AG08395 (cell line): ENCODE data around the gene SASH1.

ENCODE experiments used
- DNase-seq: peaks from one replicate; pipeline ENCODE4 v3.0.0; 2012; ENCODE audit warnings: mixed read lengths, low spot score

The SASH1 gene

DNA sequence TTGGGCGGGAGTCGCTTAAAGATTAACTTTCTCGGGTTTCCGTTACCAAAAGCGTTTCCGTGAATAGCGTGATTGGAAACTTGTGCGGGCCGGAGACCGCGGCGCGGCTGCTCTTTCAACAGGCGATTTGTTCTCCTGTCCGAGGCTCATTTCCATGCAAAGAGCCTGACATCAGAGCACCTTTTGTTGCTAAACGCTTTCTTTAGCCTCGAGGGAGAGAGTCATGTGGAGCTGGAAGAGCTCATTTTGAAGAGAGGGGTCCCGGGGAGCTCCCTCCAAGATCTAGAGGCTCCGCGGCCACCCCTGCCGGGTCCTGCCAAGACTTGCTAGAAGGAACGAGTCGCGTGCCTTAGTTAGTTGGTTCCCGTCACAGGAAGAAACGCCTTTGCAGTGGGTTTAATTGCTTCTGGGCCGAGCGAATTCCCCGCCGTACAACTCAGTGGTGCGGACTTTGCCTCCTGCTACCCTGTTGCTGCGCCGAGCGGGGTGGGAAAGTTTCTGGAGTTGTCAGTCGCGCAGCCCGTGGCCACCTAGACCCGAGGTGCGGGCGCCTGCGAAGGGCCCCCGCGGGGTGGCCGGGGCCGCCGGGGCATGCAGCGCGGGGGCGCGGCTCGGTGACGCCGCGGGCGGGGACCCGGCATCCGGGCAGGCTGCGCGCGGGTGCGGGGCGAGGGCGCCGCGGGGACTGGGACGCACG lies at the start of gene SASH1:
SASH1 (plus strand) TSS at position 489 of the 697 bp plus-strand sequence. CDS start 230 bp downstream, outside the sequence.
- DNase-seq: peak; percentile 52

DNA sequence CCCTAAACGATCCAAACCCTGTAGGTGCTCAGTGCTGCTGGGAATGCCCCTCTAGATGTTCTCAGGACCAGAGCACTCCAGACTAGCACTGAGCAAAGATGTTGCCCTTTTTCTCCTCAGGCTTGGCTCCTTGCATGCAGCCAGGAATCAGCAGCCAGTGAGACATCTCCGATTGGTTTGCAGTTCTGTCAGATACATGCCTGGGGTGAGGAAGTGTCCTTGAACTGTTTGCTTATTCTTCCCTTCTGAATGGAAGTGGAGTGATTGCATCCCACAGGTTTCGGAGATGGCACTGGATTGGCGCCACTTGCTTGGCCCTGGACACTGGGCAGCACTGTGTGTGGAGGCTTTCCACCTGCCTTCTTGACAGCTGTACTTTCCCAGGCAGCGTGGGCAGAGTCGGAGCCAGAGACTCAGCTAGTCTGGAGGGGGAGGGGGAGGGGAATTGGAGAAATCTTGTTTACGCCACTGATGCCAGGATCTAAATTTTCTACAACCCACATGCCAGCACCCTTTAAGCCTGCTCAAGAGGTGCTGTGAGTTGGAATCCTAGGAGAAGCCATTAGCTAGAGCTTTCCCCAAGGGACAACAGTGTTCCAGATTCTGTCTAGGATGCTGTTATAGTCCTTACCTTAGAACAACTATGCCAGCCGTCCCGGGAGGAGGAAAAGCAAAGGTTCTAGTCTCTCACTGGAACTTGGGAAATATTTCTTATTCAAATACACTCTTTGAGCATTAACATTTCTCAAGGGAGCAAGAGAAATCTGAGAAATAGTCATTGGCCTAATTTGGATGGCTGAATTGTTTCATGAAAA lies 49.2 kb upstream of the SASH1 start:
- DNase-seq: no peak

DNA sequence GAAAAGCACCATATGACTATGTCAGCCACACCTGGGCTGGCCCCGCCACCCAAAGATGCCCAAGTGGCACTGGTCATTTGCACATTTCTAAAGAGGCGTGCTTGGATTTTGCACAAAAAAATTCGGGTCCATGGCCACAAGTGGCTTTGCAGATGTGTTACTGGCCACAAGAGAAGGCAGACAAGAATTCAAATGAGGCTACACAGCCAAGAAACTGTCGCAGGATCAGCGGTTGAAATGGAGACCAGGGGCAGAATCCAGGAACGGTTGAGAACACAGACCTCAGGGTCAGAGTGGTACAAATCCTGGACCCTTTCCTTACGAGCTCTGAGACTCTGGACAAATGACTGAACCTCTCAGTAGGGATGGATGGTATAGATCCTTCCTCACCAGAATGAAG lies 48.6 kb upstream of the SASH1 start:
- DNase-seq: no peak

DNA sequence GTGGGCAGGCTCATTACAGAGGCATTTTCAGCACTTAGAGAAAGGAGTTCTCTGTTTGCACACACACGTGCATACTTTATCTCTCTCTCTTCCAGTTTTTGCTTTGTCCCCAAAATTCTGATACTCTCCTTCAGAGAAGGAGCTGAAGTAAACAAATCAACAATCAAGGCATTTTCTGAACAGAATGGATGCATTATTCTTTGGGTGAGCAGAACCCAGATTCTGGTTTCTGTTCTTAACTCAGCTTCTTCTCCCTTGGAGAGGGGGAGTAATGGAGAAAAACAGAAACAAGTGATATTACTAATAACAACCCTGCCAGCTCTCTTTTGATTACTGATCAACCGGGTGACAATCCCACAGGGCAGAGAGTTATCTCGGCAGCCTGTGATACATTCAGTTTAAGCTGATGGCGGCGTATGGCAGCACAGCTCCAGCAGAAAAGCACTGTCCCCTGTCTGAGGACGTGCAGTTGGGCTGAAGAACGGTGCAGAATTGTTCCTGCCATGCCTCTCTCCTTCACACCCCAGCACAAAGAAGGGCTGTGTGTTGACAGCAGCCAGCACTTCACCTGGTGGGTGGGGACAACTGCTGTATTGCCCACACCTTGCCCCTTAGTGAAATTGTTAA lies 47.3 kb upstream of the SASH1 start:
- no peak for DNase-seq

DNA sequence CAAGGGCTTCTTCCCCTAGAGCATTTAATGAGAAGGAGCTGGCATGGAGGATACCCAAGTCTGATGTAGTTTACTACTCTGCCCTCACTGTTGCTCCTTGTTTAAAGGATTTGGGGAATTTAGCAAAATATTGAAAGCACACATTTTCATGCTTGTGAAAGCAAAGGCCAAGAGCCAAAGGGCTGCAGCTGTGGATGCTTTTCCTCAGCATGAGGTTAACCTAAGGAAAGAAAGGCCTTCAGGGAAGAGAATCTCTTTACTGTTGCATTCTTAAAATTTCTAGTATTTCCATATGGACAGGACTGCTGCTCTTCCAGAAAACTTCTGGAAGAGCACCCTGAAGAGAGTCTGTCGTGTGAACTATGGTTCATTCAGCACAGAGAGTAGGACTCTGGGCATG lies 45.9 kb upstream of the SASH1 start:
- no peak for DNase-seq

DNA sequence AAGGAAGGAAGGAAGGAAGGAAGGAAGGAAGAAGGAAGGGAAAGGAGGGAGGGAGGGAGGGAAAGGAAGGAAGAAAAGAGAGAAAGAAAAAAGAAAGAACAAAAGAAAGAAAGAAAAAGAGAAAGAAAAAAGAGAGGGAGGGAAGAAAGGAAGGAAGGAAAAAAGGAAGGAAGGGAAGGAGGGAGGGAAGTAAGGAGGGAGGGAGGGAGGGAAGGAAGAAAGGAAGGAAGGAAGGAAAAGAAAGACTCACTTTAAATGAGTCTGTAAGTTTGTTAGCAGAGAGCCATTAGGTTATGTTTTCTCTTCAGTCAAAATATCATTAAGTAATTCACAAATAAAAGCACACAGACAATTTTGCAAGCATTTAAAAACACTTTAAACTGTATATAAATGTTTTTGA lies 44.0 kb upstream of the SASH1 start:
- no peak for DNase-seq

DNA sequence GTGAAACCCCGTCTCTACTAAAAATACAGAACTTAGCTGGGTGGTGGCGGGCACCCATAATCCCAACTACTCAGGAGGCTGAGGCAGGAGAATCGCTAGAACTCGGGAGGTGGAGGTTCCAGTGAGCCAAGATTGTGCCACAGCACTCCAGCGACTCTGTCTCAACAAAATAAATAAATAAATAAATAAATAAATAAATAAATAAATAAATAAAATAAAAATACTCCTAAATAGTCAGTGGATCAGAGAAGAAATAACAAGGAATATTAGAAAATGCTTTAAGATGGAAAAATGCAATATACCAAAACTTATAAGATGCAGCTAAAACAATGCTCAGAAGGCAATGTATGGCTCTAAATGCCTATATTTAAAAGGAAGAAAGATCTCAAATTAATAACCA lies 39.0 kb upstream of the SASH1 start:
- no peak for DNase-seq

DNA sequence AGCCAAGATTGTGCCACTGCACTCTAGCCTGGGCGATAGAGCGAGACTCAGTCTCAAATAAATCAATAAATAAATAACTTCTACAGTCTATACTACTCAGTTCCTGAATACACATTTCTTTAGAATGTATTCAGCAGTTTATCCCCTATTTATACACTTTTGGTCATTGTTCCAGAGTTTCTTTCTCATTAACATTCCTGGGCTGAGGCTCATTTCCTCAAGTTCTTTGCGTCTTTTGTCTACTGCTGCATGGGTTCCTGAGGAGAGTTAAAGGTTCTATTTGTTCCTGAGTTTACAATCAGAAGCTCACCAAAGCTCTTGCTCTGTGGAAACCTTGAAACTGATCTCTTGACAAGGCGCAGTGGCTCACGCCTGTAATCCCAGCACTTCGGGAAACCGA lies 37.7 kb upstream of the SASH1 start:
- DNase-seq: peak; percentile 66

DNA sequence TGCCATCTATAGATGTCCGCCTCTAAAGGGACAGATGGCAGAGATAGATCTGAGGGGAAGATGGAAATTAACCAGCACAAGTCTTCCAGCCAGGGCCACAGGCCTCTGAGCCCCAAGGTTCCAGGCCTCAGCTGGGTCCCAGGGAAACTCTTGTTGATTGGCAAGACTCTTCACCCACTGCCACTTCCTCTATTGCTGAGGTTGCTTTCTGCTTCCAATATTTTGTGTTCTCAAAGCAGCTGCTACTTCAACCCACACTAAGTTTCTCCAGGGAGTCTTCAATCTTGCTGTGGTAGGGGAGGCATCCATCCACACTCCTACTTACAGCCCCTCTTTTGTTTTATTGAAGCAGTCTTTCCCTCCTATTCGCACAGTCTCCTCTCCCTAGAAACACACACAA lies 36.4 kb upstream of the SASH1 start:
- no peak for DNase-seq

DNA sequence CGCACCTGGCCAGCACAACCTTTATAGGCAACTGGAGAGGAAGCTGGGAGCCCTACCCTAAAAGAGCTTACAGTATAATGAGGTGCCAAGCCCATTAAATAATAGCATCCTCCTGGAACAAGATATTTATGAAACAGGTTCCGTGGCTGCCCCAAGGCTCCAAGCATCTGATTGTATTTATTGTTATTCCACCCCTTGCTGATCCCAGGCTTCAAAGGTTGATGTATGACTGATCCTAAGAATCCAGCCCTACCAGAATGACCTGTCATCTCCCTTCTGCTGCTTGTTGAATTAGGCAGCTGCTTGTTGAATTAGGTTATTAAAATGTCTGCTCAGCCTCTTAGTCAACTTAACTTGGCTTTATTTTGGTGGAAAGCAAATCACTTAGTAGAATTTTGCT lies 35.2 kb upstream of the SASH1 start:
- DNase-seq: no peak

DNA sequence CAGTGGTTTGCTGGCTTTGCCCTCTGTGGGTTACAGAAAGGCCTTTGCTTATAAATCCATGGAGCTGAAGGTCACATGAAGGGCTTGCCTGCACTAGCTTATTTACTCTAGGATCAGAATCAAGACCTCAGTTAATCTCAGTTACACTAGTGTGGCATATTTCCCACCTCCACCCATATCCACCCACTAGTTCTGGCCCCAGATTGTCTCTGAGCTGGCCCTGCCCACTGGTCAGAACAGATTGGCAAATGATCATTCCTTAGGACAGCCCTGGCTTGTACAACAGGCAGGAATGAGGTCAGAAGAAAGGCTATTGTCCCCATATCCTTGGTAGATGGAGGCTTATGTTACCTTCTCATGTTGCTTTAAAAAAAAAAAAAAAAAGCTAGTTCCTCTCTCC lies 33.3 kb upstream of the SASH1 start:
- DNase-seq: no peak

DNA sequence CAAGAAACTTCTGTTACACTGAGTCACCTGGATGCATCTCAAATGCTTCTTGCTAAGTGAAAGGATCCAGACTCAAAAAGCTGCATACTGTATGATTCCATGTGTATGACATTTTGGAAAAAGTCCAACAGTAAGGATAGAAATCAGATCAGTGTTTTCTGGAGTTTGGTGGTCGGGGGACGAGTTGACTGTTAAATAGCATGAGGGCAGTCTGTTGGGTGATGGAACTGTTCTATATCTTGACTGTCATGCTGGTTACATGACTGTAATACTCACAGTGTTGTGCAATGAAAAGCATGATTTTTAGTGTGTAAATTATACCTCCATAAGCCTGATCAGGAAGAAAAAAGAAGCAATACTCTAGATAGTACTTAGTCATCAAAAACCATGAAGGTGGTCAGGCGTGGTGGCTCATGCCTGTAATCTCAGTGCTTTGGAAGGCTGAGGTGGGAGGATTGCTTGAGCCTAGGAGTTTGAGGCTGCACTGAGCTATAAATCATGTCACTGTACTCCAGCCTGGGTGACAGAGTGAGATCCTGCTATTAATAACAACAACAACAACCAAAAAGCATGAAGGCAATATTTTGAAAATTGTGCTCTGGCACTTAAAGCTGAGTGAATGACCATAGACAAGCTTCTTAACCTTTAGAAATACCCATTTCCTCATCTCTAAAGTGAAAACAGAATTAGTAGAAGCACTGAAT lies 30.5 kb upstream of the SASH1 start:
- DNase-seq: no peak

DNA sequence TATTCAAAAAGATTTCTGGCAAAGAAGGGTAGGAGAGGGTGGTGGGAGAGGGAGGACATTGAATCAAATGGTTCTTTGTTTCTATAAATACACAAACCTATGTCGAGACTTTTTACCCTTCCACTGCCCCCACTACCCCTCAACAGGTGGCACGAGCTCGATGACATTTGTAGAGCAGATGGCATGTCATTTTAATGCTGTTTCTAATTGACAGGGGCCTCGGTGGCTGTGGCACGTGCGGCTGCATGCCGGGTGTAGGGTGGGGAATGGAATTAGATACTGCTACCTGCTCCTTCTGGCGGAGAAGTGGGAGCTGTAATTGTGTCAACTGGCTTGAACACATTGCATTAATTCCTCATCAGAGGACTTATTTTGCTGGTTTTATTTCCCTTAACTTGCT lies 29.1 kb upstream of the SASH1 start:
- no peak for DNase-seq

DNA sequence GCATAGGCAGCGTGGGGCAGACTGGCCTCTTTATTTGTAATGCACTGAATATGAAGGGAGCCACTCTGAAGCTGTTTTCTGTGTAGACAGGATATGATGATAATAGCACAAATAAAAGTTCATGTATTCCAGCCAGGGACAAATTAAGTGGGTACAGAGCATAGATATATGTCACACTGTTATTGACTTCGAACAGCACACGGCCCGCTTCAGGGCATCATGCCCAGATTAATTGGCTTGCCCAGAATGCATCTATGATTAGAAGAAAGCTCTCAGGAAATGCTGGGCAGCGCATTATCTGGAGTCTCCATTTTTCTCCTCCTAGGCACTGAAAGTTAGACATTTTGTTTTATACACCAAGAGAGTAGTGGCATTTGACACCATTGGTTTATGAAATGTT lies 26.3 kb upstream of the SASH1 start:
- DNase-seq: no peak

DNA sequence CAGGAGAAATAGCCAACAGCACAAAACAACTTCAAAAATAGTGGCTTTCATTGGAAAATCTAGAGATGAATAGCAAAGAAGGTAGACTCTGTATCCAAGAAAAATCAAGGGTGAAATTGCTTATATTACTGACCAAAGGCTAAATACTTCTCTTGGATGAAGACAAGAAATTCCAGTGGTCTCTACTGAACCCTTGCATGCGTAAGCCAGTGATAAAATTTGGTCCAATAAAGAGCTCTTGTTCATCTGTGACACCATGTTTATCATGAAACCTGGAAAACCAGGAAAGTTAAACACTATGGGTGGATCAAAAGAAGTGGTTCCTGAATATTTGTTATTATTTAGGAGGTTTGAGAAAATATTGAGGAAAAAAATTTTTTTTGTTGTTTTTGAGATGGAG lies 25.6 kb upstream of the SASH1 start:
- no peak for DNase-seq

DNA sequence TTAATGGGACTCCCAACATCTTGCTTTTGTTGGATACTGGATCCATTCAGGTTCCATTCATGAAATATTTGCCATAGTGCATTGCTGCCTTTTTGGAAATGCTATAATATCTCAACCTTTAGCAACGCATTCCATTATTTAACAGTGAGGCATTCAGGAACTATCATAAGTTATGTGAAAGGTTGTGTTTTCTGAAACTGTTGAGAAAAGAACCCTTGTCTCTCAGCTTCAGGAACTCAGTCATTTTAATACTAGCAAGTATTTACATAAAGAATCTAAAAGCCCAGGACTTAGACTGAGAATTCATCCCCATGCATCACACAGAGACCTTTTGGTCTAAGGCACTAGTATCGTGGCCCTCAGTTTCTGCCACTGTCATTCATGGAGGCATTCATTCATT lies 24.9 kb upstream of the SASH1 start:
- DNase-seq: no peak

DNA sequence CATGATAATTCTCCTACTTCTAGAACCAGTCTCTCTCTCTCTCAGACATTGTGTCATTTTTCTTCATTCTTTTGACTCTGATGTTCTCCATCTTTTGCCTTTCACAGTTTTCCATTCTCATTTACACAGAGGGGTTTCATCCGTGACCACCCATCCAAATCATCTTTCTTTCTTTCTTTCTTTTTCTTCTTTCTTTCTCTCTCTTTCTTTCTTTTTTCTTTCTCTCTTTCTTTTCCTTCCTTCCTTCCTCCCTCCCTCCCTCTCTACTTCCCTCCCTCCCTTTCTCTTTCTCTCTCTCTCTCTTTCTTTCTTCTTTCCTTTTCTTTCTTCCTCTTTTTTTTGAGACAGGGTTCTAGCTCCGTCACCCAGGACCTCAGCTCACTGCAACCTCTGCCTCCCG lies 19.9 kb upstream of the SASH1 start:
- no peak for DNase-seq

DNA sequence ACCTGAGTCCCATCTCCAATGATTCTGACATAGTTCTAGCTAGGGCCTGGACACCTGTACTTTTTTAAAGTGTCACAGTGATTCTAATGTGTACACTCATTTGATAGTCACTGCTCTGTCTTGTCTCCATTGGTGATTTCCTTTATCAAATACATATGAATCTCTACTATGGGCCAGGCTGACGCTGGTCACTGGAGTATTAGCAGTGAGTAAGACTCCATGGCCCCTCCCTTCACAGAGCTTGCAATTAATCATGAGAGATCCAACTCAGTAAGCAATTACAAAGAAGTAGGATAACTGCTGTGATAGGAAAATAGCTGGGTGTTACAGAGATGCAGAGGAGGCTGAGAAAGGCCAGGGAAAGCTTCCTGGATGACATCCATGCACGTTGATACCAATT lies 19.3 kb upstream of the SASH1 start:
- peak; percentile 67 for DNase-seq

DNA sequence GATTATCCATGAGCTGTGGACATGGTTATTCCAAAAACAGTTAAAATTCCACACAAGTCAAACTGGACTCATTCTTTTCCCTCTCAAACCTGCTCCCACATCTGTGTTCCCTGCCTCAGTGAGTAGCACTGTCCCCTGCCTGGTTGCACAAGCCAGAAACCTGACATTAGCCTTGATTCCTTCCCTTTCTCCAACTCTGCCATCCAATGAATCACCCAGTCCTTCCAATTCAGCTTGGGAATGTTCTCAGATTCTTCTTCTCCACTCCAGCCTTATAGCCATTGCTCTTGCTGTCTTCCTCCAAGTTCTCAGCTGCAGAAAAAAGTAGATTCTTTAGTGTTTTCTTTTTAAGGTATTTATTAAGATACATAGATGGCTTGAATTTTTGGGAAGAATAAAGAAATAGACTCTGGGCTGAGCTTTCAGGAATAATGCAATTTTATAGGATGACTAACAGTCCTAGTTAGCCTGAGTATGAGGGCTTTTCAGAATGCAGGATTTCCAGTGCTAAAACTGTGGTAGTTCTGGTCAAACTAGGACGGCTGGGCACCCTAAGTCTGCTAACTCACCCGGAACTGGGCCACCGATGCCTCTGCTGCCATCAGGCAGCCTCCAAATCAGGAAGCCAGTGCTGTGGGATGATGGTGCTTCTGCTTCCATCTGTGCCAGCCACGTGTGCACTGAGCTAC lies 18.2 kb upstream of the SASH1 start:
- DNase-seq: peak; percentile 31

DNA sequence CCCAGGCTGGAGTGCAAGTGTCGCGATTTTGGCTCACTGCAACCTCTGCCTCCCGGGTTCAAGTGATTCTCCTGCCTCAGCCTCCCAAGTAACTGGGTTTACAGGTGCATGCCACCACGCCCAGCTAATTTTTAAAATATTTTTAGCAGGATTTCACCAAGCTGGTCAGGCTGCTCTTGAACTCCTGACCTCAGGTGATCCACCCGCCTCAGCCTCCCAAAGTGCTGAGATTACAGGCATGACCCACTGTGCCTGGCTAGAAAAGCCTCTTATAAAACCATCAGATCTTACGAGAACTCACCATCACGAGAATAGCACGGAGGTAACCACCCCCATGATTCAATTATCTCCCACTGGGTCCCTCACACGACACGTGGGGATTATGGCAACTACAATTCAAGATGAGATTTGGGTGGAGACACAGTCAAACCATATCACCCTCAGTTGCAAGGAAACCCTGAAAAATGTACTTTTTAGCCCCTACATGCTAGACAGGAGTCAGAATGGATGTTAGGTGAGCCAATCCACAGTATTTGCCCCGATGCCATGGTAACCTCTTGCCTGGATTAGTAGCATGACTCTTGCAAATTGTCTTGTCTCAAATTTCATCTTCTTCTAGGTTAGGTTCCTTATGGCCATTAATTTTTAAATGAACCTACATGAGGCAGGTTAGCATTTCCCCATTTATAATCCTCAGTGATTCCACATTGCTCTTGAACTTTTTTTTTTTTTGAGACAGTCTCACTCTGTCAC lies 17.1 kb upstream of the SASH1 start:
- DNase-seq: no peak

DNA sequence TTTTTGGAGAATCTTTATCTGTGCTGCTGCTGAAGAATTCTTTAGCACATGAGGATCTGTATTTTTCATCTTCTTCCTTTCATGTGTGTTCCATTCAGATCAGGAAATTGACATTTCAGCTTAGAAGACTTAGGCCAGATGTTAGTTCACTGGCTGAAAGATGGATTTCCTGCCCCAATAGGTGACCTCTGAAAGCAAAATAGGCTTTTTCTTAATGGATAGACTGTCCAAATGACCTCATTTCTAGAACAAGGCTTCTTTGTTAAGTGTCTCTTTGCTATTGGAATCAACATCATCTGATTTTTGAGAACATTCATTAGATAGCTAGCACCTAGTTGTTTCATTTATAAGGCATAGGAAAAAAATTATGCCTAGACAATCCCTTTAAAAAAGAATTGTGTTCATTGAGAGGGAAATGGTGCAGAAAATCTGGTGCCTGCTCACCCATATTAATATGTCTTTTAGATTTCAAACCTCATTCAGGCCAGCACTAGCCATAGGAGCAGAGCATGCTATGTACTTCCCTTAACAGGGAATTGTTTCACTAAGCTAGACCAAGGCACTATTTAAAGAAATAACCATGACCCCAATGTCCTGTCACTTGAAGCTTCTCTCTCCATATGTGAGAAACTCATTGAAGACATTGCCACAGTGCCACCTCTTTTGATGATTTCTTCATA lies 13.6 kb upstream of the SASH1 start:
- no peak for DNase-seq
